Cardiac fibroblast (primary cell): Measurements from ENCODE around the gene TP73.

Experiments used
- DNase-seq, 2 donors: peaks; one replicate each; pipeline versions ENCODE4 v3.0.0 to v3.0.0-alpha.2; 2010; ENCODE audit warnings: low read depth in 2 of 2
- H3K4me3 ChIP-seq, 2 donors: replicated peaks in 1 of 2; 1 replicate in 1 of 2; 2 replicates in 1 of 2; pipeline ENCODE4 v1.5.1; 2011; ENCODE audit warnings: low read depth in 2 of 2, low read length in 2 of 2, mild to moderate bottlenecking in 2 of 2, moderate library complexity in 1 of 2
- CTCF ChIP-seq: IDR thresholded peaks from one replicate; pipeline ENCODE4 v1.5.1; 2011; ENCODE audit warnings: low read depth, mild to moderate bottlenecking, low read length, inconsistent platforms

TP73 gene

DNA sequence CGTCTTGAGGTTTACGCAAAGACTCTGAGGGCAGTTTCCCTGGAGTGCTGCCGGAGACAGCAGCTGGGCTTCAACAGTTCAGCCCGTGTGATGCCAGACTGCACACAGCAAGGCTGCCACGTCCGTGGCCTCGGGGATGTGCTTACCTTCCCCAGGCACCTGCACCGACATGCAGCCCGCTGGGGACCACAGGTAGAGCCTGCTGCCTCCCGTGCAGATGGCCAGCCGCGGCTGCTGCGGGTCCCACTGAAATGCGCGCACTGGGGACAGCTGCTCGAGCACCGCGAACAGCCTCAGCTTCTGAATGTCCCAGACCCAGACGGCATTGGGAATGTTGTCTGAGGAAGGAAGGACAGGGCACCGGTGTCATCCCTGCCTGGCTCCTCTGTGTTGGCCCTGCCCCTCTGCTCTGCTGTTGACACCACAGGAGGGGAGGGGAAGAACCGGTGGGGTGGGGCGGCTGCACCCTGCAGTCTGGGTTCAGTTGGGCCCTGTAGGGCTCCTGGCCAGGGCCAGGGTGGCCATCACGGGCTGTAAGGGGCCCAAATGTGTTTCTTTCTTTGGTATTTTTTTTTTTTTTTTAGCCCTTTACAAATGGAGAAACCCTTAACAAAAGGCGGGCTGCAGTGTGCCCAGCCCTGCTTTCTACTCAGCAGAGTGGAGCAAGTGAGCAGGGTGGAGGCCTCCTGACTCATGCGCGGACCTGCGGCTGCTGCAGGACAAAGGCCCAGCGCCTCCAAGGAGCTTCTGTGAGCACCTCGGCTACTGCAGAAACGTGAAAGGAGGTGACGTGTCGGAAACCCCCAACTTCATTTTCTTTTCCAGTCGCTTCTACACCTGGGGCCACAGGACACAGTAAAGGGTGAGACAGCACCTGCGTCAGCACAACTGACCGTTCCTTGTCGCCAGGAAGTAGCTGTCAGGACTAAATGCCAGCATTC, 20.7 kb upstream of the TP73 start:
- DNase-seq = no peak
- TF ChIP-seq CTCF = no peak
- H3K4me3 ChIP-seq = no peak overlapping the region

DNA sequence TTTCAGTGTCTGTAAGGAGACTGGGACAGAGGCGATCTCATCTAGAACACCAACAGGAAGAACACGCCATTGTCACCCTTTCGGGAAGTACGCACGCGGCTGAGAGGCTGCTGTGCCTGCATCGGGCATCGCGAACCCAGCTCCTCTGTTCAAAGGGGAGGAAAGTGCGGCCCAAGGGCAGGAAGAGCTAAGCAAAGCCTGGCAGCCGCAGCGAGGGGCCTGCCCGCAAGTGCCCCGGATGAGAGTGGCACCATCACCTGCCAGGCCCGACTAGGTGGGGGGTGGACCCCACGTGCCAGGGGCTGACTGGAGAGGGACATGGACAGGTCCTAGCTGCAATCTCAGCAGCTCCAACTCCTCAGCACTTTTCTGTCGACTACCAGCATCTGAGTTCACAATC, 20.0 kb upstream of the TP73 start:
- no peak for TF ChIP-seq CTCF
- DNase-seq = no peak
- H3K4me3 ChIP-seq = no peak overlapping the region

GRCh38 chr1:3632716-3633343, 19.5 kb upstream of the TP73 start:
- DNase-seq = no peak
- no peak for TF ChIP-seq CTCF
- no peak overlapping the region for H3K4me3 ChIP-seq

GRCh38 chr1:3633344-3634058, 18.8 kb upstream of the TP73 start:
- no peak overlapping the region for H3K4me3 ChIP-seq
- no peak for TF ChIP-seq CTCF
- DNase-seq = no peak

- no peak for DNase-seq
- H3K4me3 ChIP-seq = no peak overlapping the region
- TF ChIP-seq CTCF = no peak
Measured at GRCh38 chr1:3634059-3634800, 18.1 kb upstream of the TP73 start.

GRCh38 chr1:3636080-3636479, 16.2 kb upstream of the TP73 start:
- DNase-seq = no peak
- H3K4me3 ChIP-seq = no peak overlapping the region
- no peak for TF ChIP-seq CTCF
